Epithelial cell of esophagus (primary cell): ENCODE data around the gene CDH13.

Source experiments
- DNase-seq: peaks from one replicate; pipeline ENCODE4 v3.0.0; 2010; ENCODE audit warnings: low read depth
- H3K4me3 ChIP-seq: 2 replicates; pipeline ENCODE4 v1.5.1; 2011; ENCODE audit warnings: mild to moderate bottlenecking, low read length, control low read depth
- TF ChIP-seq, protein P1 (sequence below): IDR thresholded peaks from 2 replicates; pipeline ENCODE4 v1.5.1; 2011; ENCODE audit warnings: low read depth, mild to moderate bottlenecking, low read length, control low read depth, inconsistent platforms; ENCODE audit not compliant: insufficient read depth; ENCODE audit errors: missing control alignments

CDH13 gene

DNA sequence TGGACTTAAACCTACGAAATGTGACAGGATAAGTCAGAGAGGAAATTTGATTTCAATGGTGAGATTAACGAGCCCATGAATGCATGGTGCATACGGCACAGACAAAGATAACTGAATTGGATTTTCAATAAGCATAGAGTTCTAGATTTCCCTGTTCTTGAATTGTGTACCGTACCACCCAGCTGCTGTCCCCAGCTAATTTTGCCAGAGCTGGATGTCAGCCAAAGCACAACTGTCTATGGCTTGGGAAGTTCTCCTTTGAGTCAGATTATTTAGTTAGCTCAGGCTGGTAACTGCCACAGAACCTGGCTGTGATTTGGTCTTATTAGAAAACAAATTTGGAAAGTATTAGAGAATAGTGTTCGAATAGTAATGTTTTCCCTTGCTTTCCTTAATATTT lies 143.1 kb downstream of the CDH13 start:
- H3K4me3 ChIP-seq, result no peak overlapping the region
- no peak for DNase-seq
- TF ChIP-seq, protein P1, sequence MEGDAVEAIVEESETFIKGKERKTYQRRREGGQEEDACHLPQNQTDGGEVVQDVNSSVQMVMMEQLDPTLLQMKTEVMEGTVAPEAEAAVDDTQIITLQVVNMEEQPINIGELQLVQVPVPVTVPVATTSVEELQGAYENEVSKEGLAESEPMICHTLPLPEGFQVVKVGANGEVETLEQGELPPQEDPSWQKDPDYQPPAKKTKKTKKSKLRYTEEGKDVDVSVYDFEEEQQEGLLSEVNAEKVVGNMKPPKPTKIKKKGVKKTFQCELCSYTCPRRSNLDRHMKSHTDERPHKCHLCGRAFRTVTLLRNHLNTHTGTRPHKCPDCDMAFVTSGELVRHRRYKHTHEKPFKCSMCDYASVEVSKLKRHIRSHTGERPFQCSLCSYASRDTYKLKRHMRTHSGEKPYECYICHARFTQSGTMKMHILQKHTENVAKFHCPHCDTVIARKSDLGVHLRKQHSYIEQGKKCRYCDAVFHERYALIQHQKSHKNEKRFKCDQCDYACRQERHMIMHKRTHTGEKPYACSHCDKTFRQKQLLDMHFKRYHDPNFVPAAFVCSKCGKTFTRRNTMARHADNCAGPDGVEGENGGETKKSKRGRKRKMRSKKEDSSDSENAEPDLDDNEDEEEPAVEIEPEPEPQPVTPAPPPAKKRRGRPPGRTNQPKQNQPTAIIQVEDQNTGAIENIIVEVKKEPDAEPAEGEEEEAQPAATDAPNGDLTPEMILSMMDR, result no peak

DNA sequence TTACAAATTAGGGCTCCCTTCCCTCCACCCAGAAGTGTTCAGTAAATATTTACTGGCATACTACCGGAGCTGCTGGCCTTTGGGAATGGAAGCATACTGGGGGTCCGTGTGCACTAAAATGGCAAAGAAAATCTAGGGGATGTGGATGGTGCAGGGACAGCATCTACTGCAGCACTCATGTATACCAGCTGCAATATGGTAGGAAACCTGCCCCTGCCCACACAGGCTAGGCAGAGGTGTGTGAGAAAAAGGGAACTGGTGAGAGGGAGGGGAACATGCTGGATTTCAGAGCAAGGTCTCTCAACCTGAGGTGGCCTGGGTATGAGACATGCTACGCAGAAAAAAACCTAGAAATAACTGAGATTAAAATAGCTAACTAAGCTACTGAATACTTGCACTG lies 145.4 kb downstream of the CDH13 start:
- H3K4me3 ChIP-seq, result no peak overlapping the region
- no peak for DNase-seq
- TF ChIP-seq, protein P1, result no peak

DNA sequence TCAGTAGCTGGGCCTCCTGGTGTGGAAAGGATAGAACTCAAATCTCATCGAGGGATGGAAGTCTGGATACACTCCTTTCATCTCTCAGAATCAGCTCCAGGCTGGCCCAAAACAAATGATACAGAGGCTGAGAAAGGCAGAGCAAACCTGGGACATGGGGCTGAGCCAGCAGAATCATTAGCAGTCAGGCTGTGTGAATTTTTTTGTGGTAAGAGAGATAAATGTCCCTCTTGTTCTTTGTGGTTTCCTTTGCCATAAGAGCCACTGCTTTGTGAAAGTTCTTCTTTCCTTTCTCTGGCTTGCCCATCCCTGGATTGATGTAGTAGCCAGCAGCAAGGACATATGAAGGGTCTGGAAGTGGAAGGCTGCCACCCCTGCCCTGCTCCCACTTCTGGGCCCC lies 146.2 kb downstream of the CDH13 start:
- TF ChIP-seq, protein P1, result no peak
- no peak for DNase-seq
- H3K4me3 ChIP-seq, result no peak overlapping the region

DNA sequence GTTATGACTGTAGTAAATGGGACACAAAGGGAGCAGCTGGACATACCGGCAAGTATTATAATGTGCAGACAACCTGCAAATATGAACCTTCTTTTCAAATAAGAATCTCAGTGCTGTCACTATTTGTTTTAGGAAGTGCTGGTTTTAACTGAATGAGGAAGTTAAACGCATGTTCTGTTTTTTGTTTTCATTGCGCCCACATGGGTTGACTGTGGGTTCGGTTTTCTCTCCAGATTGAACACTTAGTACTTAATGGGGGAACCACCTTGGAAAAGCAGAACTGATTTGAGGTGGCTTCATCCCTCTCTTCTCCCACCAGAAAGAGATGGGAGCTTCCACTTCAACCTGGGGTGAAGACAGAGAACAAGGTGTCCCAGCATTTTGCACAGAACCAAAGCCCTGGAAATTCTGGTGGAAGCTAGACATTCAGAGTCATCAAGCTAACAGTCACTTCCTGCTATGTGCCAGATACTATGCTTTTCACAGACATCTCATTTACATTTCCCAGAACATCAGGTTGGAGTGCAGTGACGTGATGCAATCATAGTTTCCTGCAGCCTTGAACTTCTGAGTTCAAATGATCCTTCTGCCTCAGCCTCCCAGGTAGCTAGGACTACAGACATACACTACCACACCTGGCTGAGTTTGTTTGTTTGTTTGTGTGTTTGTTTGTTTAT lies 149.8 kb downstream of the CDH13 start:
- DNase-seq, result peak; percentile 29
- no peak overlapping the region for H3K4me3 ChIP-seq
- TF ChIP-seq, protein P1, result no peak

DNA sequence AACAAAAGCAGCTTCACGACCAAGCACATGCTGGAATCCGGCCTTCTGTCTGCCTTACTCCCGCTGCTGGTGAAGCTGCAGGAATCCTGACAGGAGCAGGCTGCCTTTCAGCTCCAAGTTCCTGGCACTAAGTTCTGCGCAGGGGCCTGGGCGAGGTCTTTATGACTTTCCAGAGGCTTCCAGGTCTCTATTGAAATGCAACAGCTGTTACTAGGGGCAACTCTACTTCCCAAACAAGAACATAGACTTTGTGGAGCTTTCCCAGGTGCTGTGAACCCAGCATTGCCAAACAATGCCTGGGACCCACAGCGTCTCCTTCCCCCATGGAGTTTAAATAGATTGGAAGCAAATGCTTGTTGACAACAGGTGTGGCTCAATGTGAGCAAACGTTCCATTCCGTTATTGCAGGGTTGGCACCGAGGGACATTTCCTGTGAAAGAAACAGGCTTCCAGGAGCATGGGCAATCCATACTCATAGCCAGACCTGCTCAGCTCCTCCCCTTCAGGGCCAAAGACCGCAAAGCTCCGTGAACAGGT lies 156.0 kb downstream of the CDH13 start:
- H3K4me3 ChIP-seq, result no peak overlapping the region
- TF ChIP-seq, protein P1, result no peak
- no peak for DNase-seq

DNA sequence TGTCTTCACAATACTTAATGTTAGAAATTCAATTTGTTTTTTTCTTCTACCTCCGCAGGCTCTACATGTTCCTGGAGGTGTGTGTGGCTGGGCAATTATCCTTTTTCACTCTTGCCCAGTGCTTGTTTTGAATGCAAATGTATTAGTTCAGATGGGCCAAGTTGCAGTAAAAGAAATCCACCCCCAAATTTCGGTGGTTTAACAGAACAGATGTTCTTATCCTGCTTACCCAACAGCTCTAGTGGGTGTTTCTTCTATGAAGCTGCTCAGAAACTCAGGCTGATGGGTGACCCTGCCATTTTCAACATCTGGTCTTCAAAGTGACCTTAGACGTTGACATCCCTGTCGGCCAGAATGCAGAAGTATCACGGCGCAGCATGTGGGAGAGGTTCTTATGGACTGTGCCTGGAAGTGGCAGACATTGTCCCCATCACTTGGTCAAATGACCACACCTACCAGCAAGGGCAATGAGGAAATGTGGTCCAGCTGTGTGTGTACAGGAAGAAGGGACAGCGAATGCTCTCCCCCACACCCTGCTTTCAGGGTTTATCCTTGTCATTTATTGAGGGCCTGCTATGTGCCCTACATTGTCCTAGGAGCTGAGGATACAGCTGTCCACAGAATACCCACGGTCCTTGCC lies 157.3 kb downstream of the CDH13 start:
- no peak overlapping the region for H3K4me3 ChIP-seq
- no peak for DNase-seq
- TF ChIP-seq, protein P1, result no peak
